Epithelial cell of proximal tubule (primary cell): ENCODE results near the gene ZBTB8A. TPM values are rescaled to one million over a fixed set of nuclear protein-coding genes. Genes with fewer than 3 reads are reported as not detected.

Source experiments
- DNase-seq: peaks from one replicate; pipeline ENCODE4 v3.0.0-alpha.2; 2011; ENCODE audit warnings: low read depth
- H3K4me3 ChIP-seq: 2 replicates; pipeline ENCODE4 v1.5.1; 2011; ENCODE audit warnings: low read depth, mild to moderate bottlenecking, low read length
- CTCF ChIP-seq: conservative IDR thresholded peaks from 2 replicates; pipeline ENCODE4 v1.5.1; 2012; ENCODE audit warnings: low read depth, mild to moderate bottlenecking, low read length
- total RNA-seq: library from RNA; depleted of rRNA; stranded (reverse); fragments of >200 nt; gene quantifications from 2 replicates; pipeline ENCODE4 v1.2.3, GENCODE V29; 2015

ZBTB8A gene
- total RNA-seq, 1 donor from 2014 or later, result 3.2 TPM

- no peak for DNase-seq
- no peak for TF ChIP-seq CTCF
Observed at GRCh38 chr1:32536117-32536516, 3.1 kb upstream of the ZBTB8A start.

GRCh38 chr1:32536764-32537163 lies 2.5 kb upstream of the ZBTB8A start:
- no peak for TF ChIP-seq CTCF
- H3K4me3 ChIP-seq, result no peak overlapping the region
- no peak for DNase-seq

More at GRCh38 chr1:32536117-32536516, 3.1 kb upstream of the ZBTB8A start:
- no peak overlapping the region for H3K4me3 ChIP-seq

GRCh38 chr1:32539584-32540571 lies 651 bp downstream of the ZBTB8A start:
- TF ChIP-seq CTCF, result no peak
- peak overlapping the region; percentile 66 for H3K4me3 ChIP-seq
- no peak for DNase-seq

GRCh38 chr1:32540605-32541004 lies 1.4 kb downstream of the ZBTB8A start:
- no peak for DNase-seq
- no peak for TF ChIP-seq CTCF
- peak overlapping the region; percentile 66 for H3K4me3 ChIP-seq

- no peak overlapping the region for H3K4me3 ChIP-seq
- DNase-seq, result no peak
- TF ChIP-seq CTCF, result no peak
Observed at GRCh38 chr1:32541064-32541566, 1.9 kb downstream of the ZBTB8A start.

- TF ChIP-seq CTCF, result no peak
- H3K4me3 ChIP-seq, result no peak overlapping the region
- DNase-seq, result no peak
Observed at GRCh38 chr1:32546611-32547010, 7.4 kb downstream of the ZBTB8A start.

GRCh38 chr1:32549616-32550015 lies 10.4 kb downstream of the ZBTB8A start:
- TF ChIP-seq CTCF, result no peak
- no peak overlapping the region for H3K4me3 ChIP-seq
- DNase-seq, result no peak
